B cell (primary cell): ENCODE results near the gene TNN. TPM values are rescaled to one million over a fixed set of nuclear protein-coding genes. Genes with fewer than 3 reads are reported as not detected.

ENCODE experiments used
- ATAC-seq: fragments of 200-7000 bp; cut with Tn5 transposase; one replicate; pipeline ENCODE4 v1.10.0; 2021; ENCODE audit warnings: low read depth, mild to moderate bottlenecking, moderate number of reproducible peaks, moderate library complexity
- CTCF ChIA-PET: fragments of 350-600 bp; sonication (Branson Sonifier 250); formaldehyde crosslinking; loops from one replicate; lab custom pipeline; 2021; ENCODE audit warnings: antibody characterized with exemption, inconsistent platforms; lab: Charles Lee
- POLR2A ChIA-PET: fragments of 350-600 bp; sonication (Branson Sonifier 250); formaldehyde crosslinking; loops from one replicate; lab custom pipeline; 2021; ENCODE audit warnings: antibody characterized with exemption; lab: Charles Lee
- DNase-seq: peaks from one replicate; pipeline ENCODE4 v3.0.0; 2013
- H2AFZ ChIP-seq: 2 replicates; pipeline ENCODE4 v1.6.1; 2012; ENCODE audit warnings: mild to moderate bottlenecking, low read depth, low read length; ENCODE audit not compliant: insufficient read depth, poor library complexity, severe bottlenecking
- H3K27ac ChIP-seq, 2 donors: 1 replicate in 1 of 2; 2 replicates in 1 of 2; pipeline ENCODE4 v1.5.1; 2012 to 2013; ENCODE audit warnings: low read length in 2 of 2, mild to moderate bottlenecking in 2 of 2, moderate library complexity in 1 of 2
- H3K27me3 ChIP-seq, 4 experiments: fragments of 200-600 bp in 1 of 4; sonication (generic) in 1 of 4; replicated peaks in 1 of 4; 1 replicate in 2 of 4; 2 replicates in 2 of 4; pipeline versions ENCODE4 v1.6.1 to v1.7.0; 2013 to 2016; ENCODE audit warnings: low read length in 3 of 4, mild to moderate bottlenecking in 2 of 4, mixed read lengths in 1 of 4, moderate library complexity in 1 of 4; ENCODE audit not compliant: insufficient read depth in 4 of 4, control insufficient read depth in 3 of 4; ENCODE audit errors: control extremely low read depth in 1 of 4
- H3K36me3 ChIP-seq, 2 experiments: replicated peaks in 1 of 2; 1 replicate in 1 of 2; 2 replicates in 1 of 2; pipeline versions ENCODE4 v1.6.1 to v1.7.1; 2013; ENCODE audit warnings: low read length in 1 of 2; ENCODE audit not compliant: insufficient read depth in 2 of 2, control insufficient read depth in 1 of 2; ENCODE audit errors: control extremely low read depth in 1 of 2, extremely low read depth in 1 of 2
- H3K4me1 ChIP-seq, 2 donors: fragments of 200-600 bp in 1 of 2; sonication (generic) in 1 of 2; 1 replicate in 1 of 2; 2 replicates in 1 of 2; pipeline versions ENCODE4 v1.5.1 to v1.6.1; 2013 to 2017; ENCODE audit warnings: low read length in 2 of 2; ENCODE audit not compliant: control insufficient read depth in 2 of 2, insufficient read depth in 2 of 2
- H3K4me2 ChIP-seq: replicated peaks from 2 replicates; pipeline ENCODE3; 2012; ENCODE audit warnings: mild to moderate bottlenecking, low read depth, low read length; ENCODE audit not compliant: poor library complexity, severe bottlenecking
- H3K4me3 ChIP-seq, 5 experiments: fragments of 200-600 bp in 1 of 5; sonication (generic) in 1 of 5; 1 replicate in 3 of 5; 2 replicates in 2 of 5; pipeline versions ENCODE4 v1.5.1 to v1.7.0; 2011 to 2016; ENCODE audit warnings: low read length in 4 of 5, mild to moderate bottlenecking in 4 of 5, low read depth in 2 of 5, control low read depth in 1 of 5, moderate library complexity in 1 of 5; ENCODE audit not compliant: insufficient read depth in 1 of 5; ENCODE audit errors: control extremely low read depth in 1 of 5, extremely low read depth in 1 of 5
- H3K79me2 ChIP-seq: fragments of 200-600 bp; sonication (generic); one replicate; pipeline ENCODE4 v1.6.0; 2016; ENCODE audit warnings: low read length; ENCODE audit not compliant: control insufficient read depth, insufficient read depth
- H3K9ac ChIP-seq: fragments of 200-600 bp; sonication (generic); 2 replicates; pipeline ENCODE4 v1.6.1; 2017; ENCODE audit warnings: mild to moderate bottlenecking, low read length, moderate library complexity
- H3K9me3 ChIP-seq, 3 donors: one replicate each; pipeline versions ENCODE4 v1.6.1 to v1.7.1; 2013; ENCODE audit warnings: low read length in 2 of 3; ENCODE audit not compliant: control insufficient read depth in 2 of 3, insufficient read depth in 1 of 3; ENCODE audit errors: control extremely low read depth in 1 of 3
- H4K20me1 ChIP-seq: 2 replicates; pipeline ENCODE4 v1.6.0; 2012; ENCODE audit warnings: mild to moderate bottlenecking, low read length; ENCODE audit not compliant: insufficient read depth, control insufficient read depth, poor library complexity, severe bottlenecking
- H3K27ac Mint-ChIP-seq: one replicate; pipeline ENCODE4 v1.8.0; 2021; ENCODE audit warnings: mixed read lengths
- H3K27me3 Mint-ChIP-seq: one replicate; pipeline ENCODE4 v1.8.0; 2021; ENCODE audit warnings: mixed read lengths
- H3K4me1 Mint-ChIP-seq: one replicate; pipeline ENCODE4 v1.8.0; 2021; ENCODE audit warnings: mixed read lengths
- H3K4me3 Mint-ChIP-seq: one replicate; pipeline ENCODE4 v1.8.0; 2021; ENCODE audit warnings: mixed read lengths
- H3K9me3 Mint-ChIP-seq: one replicate; pipeline ENCODE4 v1.8.0; 2022; ENCODE audit warnings: mixed read lengths; ENCODE audit not compliant: insufficient read depth
- CTCF ChIP-seq: fragments of 200-600 bp; IDR thresholded peaks from one replicate; pipeline ENCODE4 v1.8.0; 2022; ENCODE audit warnings: antibody characterized with exemption, mild to moderate bottlenecking
- EZH2 ChIP-seq: IDR thresholded peaks from 2 replicates; pipeline ENCODE4 v1.6.1; 2012; ENCODE audit warnings: borderline replicate concordance, low read depth, mild to moderate bottlenecking, moderate library complexity, low read length; ENCODE audit not compliant: insufficient read depth, poor library complexity, severe bottlenecking
- WGBS: methylation state at CpG from one replicate; pipeline ENCODE4 v1.1.5; 2013; ENCODE audit warnings: missing lambda C conversion rate; ENCODE audit not compliant: insufficient coverage; 5-methylcytosine and 5-hydroxymethylcytosine counted together
- intact Hi-C: fragments of 100-400 bp; cut with micrococcal nuclease; formaldehyde crosslinking; loops from one replicate; pipeline ENCODE4 v1.10.0; 2022
- polyA plus RNA-seq: library from polyadenylated mRNA; depleted of rRNA; stranded (reverse); fragments of >200 nt; gene quantifications from 2 replicates; pipeline ENCODE4 v1.2.3, GENCODE V29; 2012
- total RNA-seq, 2 donors: library from RNA; stranded (reverse); fragments of 120-200 nt in 1 of 2; gene quantifications; 1 replicate in 1 of 2; 2 replicates in 1 of 2; pipeline versions ENCODE4 v1.2.3 to v1.2.4, GENCODE V29; 2013 to 2022

Gene TNN
- total and polyA plus RNA-seq, 2 donors (not counting 1 experiment from before 2014, with no cell fraction given) = not detected

DNA sequence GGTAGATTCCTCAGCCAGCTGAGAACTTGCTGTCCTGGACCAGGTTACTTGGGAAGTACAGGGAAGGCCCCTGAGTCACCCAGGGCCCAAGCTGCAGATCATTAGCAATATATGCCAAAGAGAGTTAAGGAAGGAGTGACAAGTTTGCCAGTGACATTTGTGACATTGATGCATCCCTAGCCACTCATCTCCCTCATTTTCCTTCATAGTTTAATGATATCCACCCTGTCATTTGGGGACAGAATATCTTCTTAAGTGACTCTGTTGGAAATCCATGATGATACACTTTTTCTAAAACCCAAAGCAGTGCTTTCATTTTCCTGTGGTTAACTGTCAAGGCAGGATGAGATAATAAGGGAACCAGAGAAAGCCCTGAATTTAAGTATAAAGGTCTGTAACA lies 3.2 kb downstream of the TNN start:
- H3K4me1 Mint-ChIP-seq = peaks cover 8% of the 10 kb centered on the region
- peaks cover 0 to 12% (median 6%) of the 10 kb centered on the region in 4 experiments for H3K27me3 ChIP-seq
- no peak overlapping the region for H2AFZ ChIP-seq
- intact Hi-C loops = no loop called here
- ChIA-PET CTCF (no interaction called here), POLR2A (no interaction called here)
- no peaks in the 10 kb centered on the region for H3K9me3 ChIP-seq
- no peak for ATAC-seq
- no peak for DNase-seq
- H3K27ac Mint-ChIP-seq = no peak overlapping the region
- H3K4me1 ChIP-seq = peaks cover 3 to 5% of the 10 kb centered on the region in 2 donors
- H3K4me3 ChIP-seq = no peak overlapping the region
- H4K20me1 ChIP-seq = no peaks in the 10 kb centered on the region
- no peaks in the 10 kb centered on the region for H3K36me3 ChIP-seq
- H3K4me3 Mint-ChIP-seq = no peak overlapping the region
- H3K4me2 ChIP-seq = no peak overlapping the region
- TF ChIP-seq EZH2 = no peak
- TF ChIP-seq CTCF = no peak
- peaks cover 46% of the 10 kb centered on the region for H3K27me3 Mint-ChIP-seq
- H3K9me3 Mint-ChIP-seq = no peaks in the 10 kb centered on the region
- no peaks in the 10 kb centered on the region for H3K79me2 ChIP-seq
- H3K27ac ChIP-seq = no peak overlapping the region
- no peak overlapping the region for H3K9ac ChIP-seq

DNA sequence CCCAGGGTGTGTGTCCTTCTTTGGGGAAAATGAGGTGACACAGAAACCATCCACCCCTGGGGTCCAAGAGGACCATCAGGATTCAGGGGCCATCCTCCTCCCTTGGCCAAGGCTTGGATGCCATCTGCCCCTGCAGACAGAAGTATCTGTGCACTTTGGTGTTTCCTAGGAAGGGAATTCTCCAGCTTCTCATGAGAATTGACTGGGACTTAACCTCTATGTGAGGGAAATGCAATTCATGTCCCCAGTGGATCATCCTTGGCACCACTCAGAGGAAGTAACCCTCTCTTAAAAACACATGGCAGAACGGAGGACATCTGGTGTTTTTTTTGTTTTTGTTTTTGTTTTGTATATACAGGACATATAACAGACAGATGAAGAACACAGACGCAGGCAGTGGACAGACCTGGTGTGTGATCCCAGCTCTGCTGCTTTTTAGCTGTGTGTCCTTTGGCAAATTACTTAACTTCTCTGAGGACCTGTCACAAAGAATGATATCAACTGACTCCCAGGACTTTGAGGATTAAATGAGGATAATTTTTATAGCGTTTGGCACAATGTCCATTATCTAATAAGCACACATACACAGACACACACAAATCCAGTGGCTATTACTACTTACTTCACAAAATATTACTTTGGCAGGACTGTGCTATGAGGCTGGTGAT lies 3.8 kb downstream of the TNN start:
- H3K4me1 ChIP-seq = peaks cover 3 to 5% of the 10 kb centered on the region in 2 donors
- H3K9ac ChIP-seq = no peak overlapping the region
- ATAC-seq (no peak), DNase-seq (no peak)
- Mint-ChIP-seq H3K27ac (no peak overlapping the region), H3K9me3 (no peaks in the 10 kb centered on the region), H3K4me3 (no peak overlapping the region), H3K27me3 (peaks cover 45% of the 10 kb centered on the region), H3K4me1 (peaks cover 8% of the 10 kb centered on the region)
- WGBS = 100% methylated on average over 1 of the region's 3 CpGs
- no peaks in the 10 kb centered on the region for H3K36me3 ChIP-seq
- H3K27ac ChIP-seq = no peak overlapping the region
- ChIA-PET POLR2A (no interaction called here), CTCF (no interaction called here)
- intact Hi-C loops = no loop called here
- no peak for TF ChIP-seq CTCF
- no peak for TF ChIP-seq EZH2
- peaks cover 0 to 12% (median 6%) of the 10 kb centered on the region in 4 experiments for H3K27me3 ChIP-seq
- H2AFZ ChIP-seq = no peak overlapping the region
- H4K20me1 ChIP-seq = no peaks in the 10 kb centered on the region
- no peak overlapping the region for H3K4me3 ChIP-seq
- no peaks in the 10 kb centered on the region for H3K9me3 ChIP-seq
- no peaks in the 10 kb centered on the region for H3K79me2 ChIP-seq
- H3K4me2 ChIP-seq = no peak overlapping the region
